Measurements from ENCODE around the gene C1orf174. TPM values are rescaled to one million over a fixed set of nuclear protein-coding genes. Genes with fewer than 3 reads are reported as not detected.

Gene C1orf174
- 19.2 and 21.7 TPM in 2 replicates for total RNA-seq

GRCh38 chr1:3900150-3900968 is at the start of gene C1orf174:
TSS of gene C1orf174 (minus strand) at chr1:3900272. CDS start at chr1:3900186, 86 bp downstream.

GRCh38 chr1:3856923-3857790 is 42.9 kb downstream of the C1orf174 start, which contains the start of the genes CEP104 and DFFB:
TSS of gene CEP104 (minus strand) at chr1:3857211. CDS start at chr1:3852407, 4,804 bp downstream.
TSS of gene DFFB (plus strand) at chr1:3857476. CDS start at chr1:3857604, 128 bp downstream.

Other genes with a start within 250 kb of the C1orf174 start
- not detected in 2 replicates for gene TP73, start 247.8 kb downstream of the C1orf174 start, total RNA-seq
- not detected in 2 replicates for gene CCDC27, start 147.8 kb downstream of the C1orf174 start, total RNA-seq
- gene SMIM1, start 127.5 kb downstream of the C1orf174 start, total RNA-seq = 0.17 and 0.43 TPM in 2 replicates
- gene LRRC47, start 103.8 kb downstream of the C1orf174 start, total RNA-seq = 22.8 and 28.8 TPM in 2 replicates
- gene CEP104, start 43.1 kb downstream of the C1orf174 start, total RNA-seq = 12.7 and 13.6 TPM in 2 replicates
- 8.6 and 9.3 TPM in 2 replicates for gene DFFB, start 42.8 kb downstream of the C1orf174 start, total RNA-seq